ENCODE measurements around the gene MED15.

Gene MED15

DNA sequence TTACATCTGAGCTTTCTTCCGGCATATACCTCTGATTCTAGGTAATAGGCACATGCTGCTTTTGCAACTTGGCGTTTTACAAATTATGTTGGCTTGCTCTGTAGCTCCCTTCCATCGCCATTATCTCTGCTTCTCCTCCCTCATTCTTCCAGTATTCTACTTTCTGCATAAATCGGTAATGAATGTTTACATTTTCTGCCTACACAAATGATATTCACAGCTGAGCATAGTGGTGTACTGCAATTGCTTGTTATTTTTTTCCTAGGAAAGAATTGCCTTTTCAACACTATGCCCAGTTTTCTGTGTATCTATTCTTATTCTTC, 18.9 kb downstream of the MED15 start:
- Histone ChIP-seq H3K9ac (no peak overlapping the region), H3K4me1 (no peaks in the 10 kb centered on the region), H3K27ac (no peak overlapping the region), H3K4me2 (ENCODE audit: low read length) (no peak overlapping the region), H3K79me2 (peaks cover 19% of the 10 kb centered on the region), H2AFZ (no peak overlapping the region), H3K4me3 (ENCODE audit: low read depth, low read length) (no peak overlapping the region), H3K9me3 (ENCODE audit: control insufficient read depth, low read length) (no peaks in the 10 kb centered on the region), H3K27me3 (ENCODE audit: control insufficient read depth, insufficient read depth, low read length) (no peaks in the 10 kb centered on the region), H3K36me3 (ENCODE audit: control insufficient read depth, insufficient read depth, low read length) (no peaks in the 10 kb centered on the region)
- TF ChIP-seq, protein P1, sequence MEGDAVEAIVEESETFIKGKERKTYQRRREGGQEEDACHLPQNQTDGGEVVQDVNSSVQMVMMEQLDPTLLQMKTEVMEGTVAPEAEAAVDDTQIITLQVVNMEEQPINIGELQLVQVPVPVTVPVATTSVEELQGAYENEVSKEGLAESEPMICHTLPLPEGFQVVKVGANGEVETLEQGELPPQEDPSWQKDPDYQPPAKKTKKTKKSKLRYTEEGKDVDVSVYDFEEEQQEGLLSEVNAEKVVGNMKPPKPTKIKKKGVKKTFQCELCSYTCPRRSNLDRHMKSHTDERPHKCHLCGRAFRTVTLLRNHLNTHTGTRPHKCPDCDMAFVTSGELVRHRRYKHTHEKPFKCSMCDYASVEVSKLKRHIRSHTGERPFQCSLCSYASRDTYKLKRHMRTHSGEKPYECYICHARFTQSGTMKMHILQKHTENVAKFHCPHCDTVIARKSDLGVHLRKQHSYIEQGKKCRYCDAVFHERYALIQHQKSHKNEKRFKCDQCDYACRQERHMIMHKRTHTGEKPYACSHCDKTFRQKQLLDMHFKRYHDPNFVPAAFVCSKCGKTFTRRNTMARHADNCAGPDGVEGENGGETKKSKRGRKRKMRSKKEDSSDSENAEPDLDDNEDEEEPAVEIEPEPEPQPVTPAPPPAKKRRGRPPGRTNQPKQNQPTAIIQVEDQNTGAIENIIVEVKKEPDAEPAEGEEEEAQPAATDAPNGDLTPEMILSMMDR (IDR thresholded peaks at IDR 0.05) = no peak

DNA sequence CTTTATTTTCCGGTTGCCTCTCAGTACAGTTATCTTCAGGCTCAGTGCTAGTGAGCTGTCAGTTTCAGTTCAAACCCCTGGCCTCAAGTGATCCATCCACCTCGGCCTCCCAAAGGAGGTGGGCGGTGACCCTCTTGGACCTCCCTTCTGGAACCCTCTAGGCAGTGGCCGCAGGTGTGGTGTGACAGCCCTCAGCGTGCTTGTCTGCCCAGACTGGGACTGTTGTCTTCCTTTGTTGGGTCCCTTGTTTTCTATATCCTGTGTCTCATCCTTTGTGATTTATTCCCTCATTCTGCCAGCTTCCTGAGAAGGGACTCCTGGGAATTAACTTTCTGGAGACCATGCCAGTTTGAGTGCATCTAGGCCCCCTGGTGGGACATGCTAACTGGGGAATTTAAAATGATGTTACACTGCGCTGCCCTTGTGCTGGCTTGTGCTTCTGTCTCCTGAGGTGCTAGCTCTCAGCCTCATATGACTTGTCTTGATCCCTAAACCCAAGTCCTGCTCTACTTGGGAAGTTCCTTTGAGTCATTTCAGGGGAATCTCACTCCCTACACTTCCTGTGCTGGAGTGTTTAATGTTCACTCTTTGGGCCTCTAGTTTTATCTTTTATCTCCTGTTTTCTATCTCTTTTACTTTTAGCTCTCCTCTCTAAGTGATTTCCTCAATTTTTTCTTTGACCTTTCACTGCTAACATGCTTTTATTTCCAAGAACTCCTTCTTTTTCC, 19.4 kb downstream of the MED15 start:
- peaks cover 4% of the 10 kb centered on the region for H3K4me1 ChIP-seq
- H3K9me3 ChIP-seq (ENCODE audit: control insufficient read depth, low read length) = no peaks in the 10 kb centered on the region
- no peak overlapping the region for H3K4me3 ChIP-seq (ENCODE audit: low read depth, low read length)
- no peaks in the 10 kb centered on the region for H3K36me3 ChIP-seq (ENCODE audit: control insufficient read depth, insufficient read depth, low read length)
- TF ChIP-seq, protein P1 (IDR thresholded peaks at IDR 0.05) = no peak
- H2AFZ ChIP-seq = no peak overlapping the region
- no peak overlapping the region for H3K9ac ChIP-seq
- H3K27ac ChIP-seq = no peak overlapping the region
- no peak overlapping the region for H3K4me2 ChIP-seq (ENCODE audit: low read length)
- no peaks in the 10 kb centered on the region for H3K27me3 ChIP-seq (ENCODE audit: control insufficient read depth, insufficient read depth, low read length)
- peaks cover 22% of the 10 kb centered on the region for H3K79me2 ChIP-seq

DNA sequence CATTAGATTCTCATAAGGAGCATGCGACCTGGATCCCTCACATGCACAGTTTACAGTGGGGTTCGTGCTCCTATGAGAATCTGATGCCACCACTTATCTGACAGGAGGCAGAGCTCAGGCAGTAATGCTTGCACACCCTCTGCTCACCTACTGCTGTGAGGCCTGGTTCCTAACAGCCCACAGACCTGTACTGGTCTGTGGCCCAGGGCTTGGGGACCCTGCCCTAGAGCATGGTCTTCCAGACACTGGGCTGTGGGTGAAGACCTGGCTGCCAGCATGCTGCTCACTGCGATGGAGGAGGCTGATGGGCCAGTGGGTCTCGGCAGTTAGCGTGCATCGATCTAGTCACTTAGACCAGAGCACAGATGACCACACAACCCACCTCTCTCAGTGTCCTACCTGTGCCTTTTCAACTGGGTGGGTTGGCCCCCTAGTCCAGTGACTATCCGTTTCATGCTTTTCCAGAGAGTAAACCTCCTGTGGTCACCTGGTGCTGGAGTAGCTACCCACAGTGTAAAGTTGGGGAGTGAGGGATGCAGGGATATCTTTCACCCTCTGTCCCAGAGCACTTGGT, 21.1 kb downstream of the MED15 start:
- Histone ChIP-seq H3K9me3 (ENCODE audit: control insufficient read depth, low read length) (no peaks in the 10 kb centered on the region), H3K27me3 (ENCODE audit: control insufficient read depth, insufficient read depth, low read length) (no peaks in the 10 kb centered on the region), H3K27ac (no peak overlapping the region), H3K4me3 (ENCODE audit: low read depth, low read length) (no peak overlapping the region), H3K4me2 (ENCODE audit: low read length) (no peak overlapping the region), H3K79me2 (peaks cover 20% of the 10 kb centered on the region), H3K4me1 (peaks cover 4% of the 10 kb centered on the region), H3K9ac (no peak overlapping the region), H2AFZ (no peak overlapping the region), H3K36me3 (ENCODE audit: control insufficient read depth, insufficient read depth, low read length) (no peaks in the 10 kb centered on the region)
- TF ChIP-seq, protein P1 (IDR thresholded peaks at IDR 0.05) = no peak

DNA sequence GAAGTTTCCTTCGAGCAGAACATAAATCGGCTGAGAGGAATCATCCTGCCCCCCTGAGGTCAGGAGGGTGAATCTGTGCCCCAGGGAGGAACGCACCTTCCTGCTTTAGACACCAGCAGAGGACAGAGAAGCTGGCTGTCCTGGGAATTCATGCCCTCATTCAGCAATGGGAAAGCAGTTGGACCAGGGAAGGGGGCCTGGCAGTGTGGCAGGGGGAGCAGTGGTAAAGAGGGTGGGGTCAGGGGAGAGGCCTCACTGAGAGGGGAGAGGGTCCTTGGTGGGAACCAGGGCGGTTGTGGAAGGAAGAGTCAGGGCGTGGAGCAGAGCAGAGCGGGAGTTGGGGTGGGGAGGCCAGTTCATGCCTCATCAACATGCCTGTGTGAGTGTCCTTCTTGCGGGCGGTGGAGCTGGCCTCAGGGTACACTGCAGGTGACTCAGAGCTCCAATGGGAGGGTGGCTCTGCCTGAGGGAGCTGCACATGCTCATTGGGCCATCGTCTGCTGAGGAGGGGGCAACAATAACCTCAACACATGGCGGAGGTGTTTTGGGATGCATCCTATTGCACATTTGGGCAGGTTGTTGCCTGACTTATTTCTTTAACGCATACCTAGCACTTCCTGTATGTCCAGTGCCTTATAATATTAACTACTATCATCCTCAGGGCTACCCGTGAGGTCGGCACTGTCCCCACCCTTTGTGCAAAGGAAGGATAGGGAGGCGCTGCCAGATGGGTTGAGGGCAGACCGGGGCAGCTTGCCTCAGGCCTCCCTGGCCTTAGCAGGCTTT, 23.2 kb downstream of the MED15 start:
- Histone ChIP-seq H3K4me2 (ENCODE audit: low read length) (no peak overlapping the region), H3K9ac (no peak overlapping the region), H3K36me3 (ENCODE audit: control insufficient read depth, insufficient read depth, low read length) (no peaks in the 10 kb centered on the region), H3K9me3 (ENCODE audit: control insufficient read depth, low read length) (no peaks in the 10 kb centered on the region), H3K27me3 (ENCODE audit: control insufficient read depth, insufficient read depth, low read length) (no peaks in the 10 kb centered on the region), H2AFZ (no peak overlapping the region), H3K27ac (no peak overlapping the region), H3K79me2 (peaks cover 23% of the 10 kb centered on the region), H3K4me3 (ENCODE audit: low read depth, low read length) (no peak overlapping the region), H3K4me1 (peaks cover 4% of the 10 kb centered on the region)
- TF ChIP-seq, protein P1 (IDR thresholded peaks at IDR 0.05) = no peak
